Suprapubic skin (tissue), 3 donors: ENCODE measurements around the gene RPS6KB1.

ENCODE experiments used
- CTCF ChIP-seq, 2 donors: fragments of 200-600 bp in 1 of 2; fragments of 450-650 bp in 1 of 2; sonication (generic) in 1 of 2; IDR thresholded peaks; one replicate each; pipeline ENCODE4 v1.5.1; 2016 to 2019; ENCODE audit warnings: antibody characterized with exemption in 2 of 2, mild to moderate bottlenecking in 1 of 2, moderate library complexity in 1 of 2
- EP300 ChIP-seq: sonication (generic); formaldehyde crosslinking; IDR thresholded peaks from one replicate; pipeline ENCODE4 v1.6.1; 2017; ENCODE audit warnings: antibody characterized with exemption

- TF ChIP-seq CTCF (IDR thresholded peaks at IDR 0.05) (no peak), EP300 (no peak)
Measured at GRCh38 chr17:59901604-59902003, 8.7 kb downstream of the RPS6KB1 start.
